Heart right ventricle (tissue), 16 donors: ENCODE measurements around the gene NDUFAF8. TPM values are rescaled to one million over a fixed set of nuclear protein-coding genes. Genes with fewer than 3 reads are reported as not detected.

Source experiments
- ATAC-seq, 8 donors: fragments of 200-7000 bp; cut with Tn5 transposase; one replicate each; pipeline ENCODE4 v1.9.1; 2020; ENCODE audit warnings: mild to moderate bottlenecking in 8 of 8, moderate library complexity in 8 of 8, moderate number of reproducible peaks in 1 of 8
- DNase-seq, 2 donors: peaks; one replicate each; pipeline ENCODE4 v3.0.0-alpha.2; 2020
- H3K27ac ChIP-seq, 10 donors: fragments of 200-600 bp; sonication (generic) in 2 of 10; one replicate each; pipeline versions ENCODE4 v1.5.0 to v1.8.0; 2020 to 2022; ENCODE audit warnings: mild to moderate bottlenecking in 3 of 10
- H3K27me3 ChIP-seq, 7 donors: fragments of 200-600 bp; one replicate each; pipeline ENCODE4 v1.8.0; 2021 to 2022; ENCODE audit warnings: mild to moderate bottlenecking in 2 of 7
- H3K36me3 ChIP-seq, 9 donors: fragments of 200-600 bp; sonication (generic) in 1 of 9; one replicate each; pipeline versions ENCODE4 v1.5.0 to v1.8.0; 2020 to 2022; ENCODE audit warnings: mild to moderate bottlenecking in 2 of 9
- H3K4me1 ChIP-seq, 9 donors: fragments of 200-600 bp; sonication (generic) in 1 of 9; one replicate each; pipeline versions ENCODE4 v1.5.0 to v1.8.0; 2020 to 2022; ENCODE audit warnings: mild to moderate bottlenecking in 4 of 9
- H3K4me3 ChIP-seq, 10 donors: fragments of 200-600 bp; sonication (generic) in 2 of 10; one replicate each; pipeline versions ENCODE4 v1.5.0 to v1.8.0; 2020 to 2022; ENCODE audit warnings: mild to moderate bottlenecking in 7 of 10, moderate library complexity in 2 of 10
- H3K9me3 ChIP-seq, 11 donors: fragments of 200-600 bp in 10 of 11; sonication (generic) in 2 of 11; one replicate each; pipeline versions ENCODE4 v1.5.0 to v1.8.0; 2013 to 2022; ENCODE audit warnings: mild to moderate bottlenecking in 2 of 11, control low read depth in 1 of 11, moderate library complexity in 1 of 11
- CTCF ChIP-seq, 9 donors: fragments of 200-600 bp; sonication (generic) in 2 of 9; IDR thresholded peaks; one replicate each; pipeline versions ENCODE4 v1.5.0 to v1.8.0; 2021 to 2022; ENCODE audit warnings: antibody characterized with exemption in 9 of 9, mild to moderate bottlenecking in 5 of 9, moderate library complexity in 1 of 9
- WGBS, 2 donors: extraction: QIAGEN DNeasy Blood & Tissue Kit; methylation state at CpG; one replicate each; pipeline ENCODE4 v1.1.7; 2013; ENCODE audit warnings: inconsistent platforms in 1 of 2; 5-methylcytosine and 5-hydroxymethylcytosine counted together
- intact Hi-C, 10 donors: fragments of 100-400 bp; cut with DNase I; formaldehyde crosslinking; loops; one replicate each; pipeline versions ENCODE4 v1.11.1 to v1.14.2; 2022
- polyA plus RNA-seq, 2 donors: library from polyadenylated mRNA; stranded (reverse); fragments of 200-250 nt; gene quantifications; one replicate each; pipeline ENCODE4 v1.2.3, GENCODE V29; 2013
- total RNA-seq, 10 donors: library from RNA; stranded (reverse); fragmentation: NEBNext Ultra II Directional in 3 of 10; extraction: Animal tissue kit (Norgen Biotek cat#: 25700) in 3 of 10; gene quantifications; one replicate each; pipeline versions ENCODE4 v1.2.1 to v1.2.4, GENCODE V29; 2021 to 2023
- donor health status: Arrhythmogenic right ventricular cardiomyopathy.
- donor health status: ischemic (EF 13 %, LVEDD 7.1; RV severe dilation, severe dysfunction).
- donor health status: healthy with polysubstance abuse.
- donor health status: DM: no; HTN: yes; CAD: no.
- donor health status: DM: no; HTN: no; CAD: no.
- donor health status: ischemic (EF 25% LVEDD 6.9; RV normal size, moderate dysfunction).
- donor health status: ischemic (EF 25% LVEDD 5.7; RV mildly dilated, moderate dysfunction).
- donor health status: healthy.
- donor health status: DM: yes; HTN: yes; CAD: no.
- donor health status: Ischemic cardiomyopathy.
- donor health status: ischemic (EF 35%, LVEDD 5.7; RV mildly dilated, moderate dysfunction).
- donor health status: nonischemic (EF 11% LVEDD 7.7; RV severe dilation, severe dysfunction).
- donor health status: DM: yes; HTN: yes; CAD: no.
- donor health status: PGD.
- donor health status: ischemic (EF 29% LVEDD 5.4; RV normal size, mild dysfunction).
- donor health status: nonischemic (EF 23%, LVEDD 6.1; RV moderate dilation, normal function).

The NDUFAF8 gene
- total and polyA plus RNA-seq, 12 donors, result 41.5 to 74.8 (median 58.9) TPM

- Histone ChIP-seq H3K36me3 (peaks cover 0 to 54% (median 11%) of the 10 kb centered on the region in 9 donors), H3K27ac (peak overlapping the region in 6 of 10 donors; percentile 7 to 53 (median 28)), H3K4me1 (peaks cover 20 to 66% (median 56%) of the 10 kb centered on the region in 9 donors), H3K9me3 (no peaks in the 10 kb centered on the region), H3K27me3 (no peaks in the 10 kb centered on the region), H3K4me3 (no peak overlapping the region)
- 77 to 79% methylated on average over 16 of the region's 16 CpGs for WGBS, 2 donors
- TF ChIP-seq CTCF (IDR thresholded peaks at IDR 0.05), result no peak
- ATAC-seq, result no peak
- intact Hi-C loops, result loop anchor here in 1 of 10 donors (5.0 kb wide), 1 partner anchor 104 kb away; no protein-coding TSS in a partner anchor
- no peak for DNase-seq
Observed at GRCh38 chr17:81287741-81288430, 48.8 kb downstream of the NDUFAF8 start.

GRCh38 chr17:81288715-81289114 is 49.6 kb downstream of the NDUFAF8 start:
- Histone ChIP-seq H3K27ac (peak overlapping the region in 2 of 10 donors; percentile 44 to 53), H3K36me3 (peaks cover 0 to 46% (median 11%) of the 10 kb centered on the region in 9 donors), H3K4me1 (peaks cover 22 to 75% (median 64%) of the 10 kb centered on the region in 9 donors), H3K9me3 (no peaks in the 10 kb centered on the region), H3K27me3 (no peaks in the 10 kb centered on the region), H3K4me3 (no peak overlapping the region)
- ATAC-seq (no peak), DNase-seq (no peak)
- no peak for TF ChIP-seq CTCF (IDR thresholded peaks at IDR 0.05)
- intact Hi-C loops, result loop anchor here in 1 of 10 donors (5.0 kb wide), 1 partner anchor 104 kb away; no protein-coding TSS in a partner anchor
- WGBS, 2 donors, result 91 to 92% methylated on average over 8 of the region's 8 CpGs

GRCh38 chr17:81289627-81290026 is 50.5 kb downstream of the NDUFAF8 start:
- H3K4me1 ChIP-seq, result peaks cover 20 to 77% (median 70%) of the 10 kb centered on the region in 9 donors
- no peak overlapping the region for H3K4me3 ChIP-seq
- 95 to 97% methylated on average over 21 of the region's 21 CpGs for WGBS, 2 donors
- no peaks in the 10 kb centered on the region for H3K9me3 ChIP-seq
- no peak overlapping the region for H3K27ac ChIP-seq
- no peak for TF ChIP-seq CTCF (IDR thresholded peaks at IDR 0.05)
- no peak for DNase-seq
- H3K36me3 ChIP-seq, result peaks cover 0 to 40% (median 11%) of the 10 kb centered on the region in 9 donors
- no peaks in the 10 kb centered on the region for H3K27me3 ChIP-seq
- no peak for ATAC-seq
- intact Hi-C loops, result loop anchor here (5.0 to 10.0 kb wide), 6 partner anchors 32 to 195 kb away; no protein-coding TSS in a partner anchor

- H3K27me3 ChIP-seq, result no peaks in the 10 kb centered on the region
- TF ChIP-seq CTCF (IDR thresholded peaks at IDR 0.05), result no peak
- ATAC-seq (no peak), DNase-seq (no peak)
- H3K36me3 ChIP-seq, result peaks cover 0 to 40% (median 11%) of the 10 kb centered on the region in 9 donors
- peaks cover 14 to 71% (median 64%) of the 10 kb centered on the region in 9 donors for H3K4me1 ChIP-seq
- no peak overlapping the region for H3K27ac ChIP-seq
- intact Hi-C loops, result loop anchor here in 9 of 10 donors (5.0 to 10.0 kb wide), 6 partner anchors 33 to 195 kb away; no protein-coding TSS in a partner anchor
- no peak overlapping the region for H3K4me3 ChIP-seq
- 96 to 97% methylated on average over 5 of the region's 5 CpGs for WGBS, 2 donors
- H3K9me3 ChIP-seq, result no peaks in the 10 kb centered on the region
Observed at GRCh38 chr17:81290230-81290629, 51.1 kb downstream of the NDUFAF8 start.

Other genes starting within 250 kb of the NDUFAF8 start
- gene CHMP6, start 247.5 kb upstream of the NDUFAF8 start, total RNA-seq, result 10 to 100 TPM; 17.5 to 26.4 (median 22.1) TPM
- 10 to 100 TPM; 23.8 to 30.6 TPM for gene CHMP6, start 247.5 kb upstream of the NDUFAF8 start, polyA plus RNA-seq
- gene BAIAP2, start 204.2 kb upstream of the NDUFAF8 start, total RNA-seq, result 10 to 100 TPM in 9 of 10 donors, 1 to 10 TPM in 1; 9.5 to 25.8 (median 13.8) TPM
- gene BAIAP2, start 204.2 kb upstream of the NDUFAF8 start, polyA plus RNA-seq, result 10 to 100 TPM; 16.1 to 18.7 TPM
- not detected for gene PVALEF, start 73.8 kb upstream of the NDUFAF8 start, total RNA-seq
- not detected for gene PVALEF, start 73.8 kb upstream of the NDUFAF8 start, polyA plus RNA-seq
- gene AATK, start 73.1 kb upstream of the NDUFAF8 start, total RNA-seq, result 1 to 10 TPM; 3.5 to 8.5 (median 6.2) TPM
- gene AATK, start 73.1 kb upstream of the NDUFAF8 start, polyA plus RNA-seq, result 1 to 10 TPM; 1.5 to 6.5 TPM
- gene CEP131, start 16.4 kb upstream of the NDUFAF8 start, total RNA-seq, result 10 to 100 TPM in 1 of 10 donors, 1 to 10 TPM in 9; 6.4 to 14.4 (median 7.6) TPM
- gene CEP131, start 16.4 kb upstream of the NDUFAF8 start, polyA plus RNA-seq, result 10 to 100 TPM in 1 of 2 donors, 1 to 10 TPM in 1; 8.8 to 20.9 TPM
- gene TEPSIN, start 263 bp upstream of the NDUFAF8 start, total RNA-seq, result 10 to 100 TPM in 4 of 10 donors, 1 to 10 TPM in 6; 6.2 to 21.4 (median 9.2) TPM
- 10 to 100 TPM; 12.5 to 30.4 TPM for gene TEPSIN, start 263 bp upstream of the NDUFAF8 start, polyA plus RNA-seq
- 10 to 100 TPM; 27.8 to 50.0 (median 37.9) TPM for gene SLC38A10, start 56.0 kb downstream of the NDUFAF8 start, total RNA-seq
- 10 to 100 TPM; 56.0 to 56.2 TPM for gene SLC38A10, start 56.0 kb downstream of the NDUFAF8 start, polyA plus RNA-seq
- gene BAHCC1, start 156.1 kb downstream of the NDUFAF8 start, total RNA-seq, result 10 to 100 TPM in 2 of 10 donors, 1 to 10 TPM in 8; 6.3 to 11.1 (median 9.2) TPM
- 10 to 100 TPM in 1 of 2 donors, 1 to 10 TPM in 1; 4.8 to 13.1 TPM for gene BAHCC1, start 156.1 kb downstream of the NDUFAF8 start, polyA plus RNA-seq